ENCODE measurements around the gene FRMD6. TPM values are rescaled to one million over a fixed set of nuclear protein-coding genes. Genes with fewer than 3 reads are reported as not detected.

Gene FRMD6
- total and polyA plus RNA-seq, 2 experiments from 2014 or later = 5.4 to 18.7 TPM

GRCh38 chr14:51674294-51675002 is 22.7 kb downstream of the FRMD6 start (continued):
- TF ChIP-seq, protein P1, sequence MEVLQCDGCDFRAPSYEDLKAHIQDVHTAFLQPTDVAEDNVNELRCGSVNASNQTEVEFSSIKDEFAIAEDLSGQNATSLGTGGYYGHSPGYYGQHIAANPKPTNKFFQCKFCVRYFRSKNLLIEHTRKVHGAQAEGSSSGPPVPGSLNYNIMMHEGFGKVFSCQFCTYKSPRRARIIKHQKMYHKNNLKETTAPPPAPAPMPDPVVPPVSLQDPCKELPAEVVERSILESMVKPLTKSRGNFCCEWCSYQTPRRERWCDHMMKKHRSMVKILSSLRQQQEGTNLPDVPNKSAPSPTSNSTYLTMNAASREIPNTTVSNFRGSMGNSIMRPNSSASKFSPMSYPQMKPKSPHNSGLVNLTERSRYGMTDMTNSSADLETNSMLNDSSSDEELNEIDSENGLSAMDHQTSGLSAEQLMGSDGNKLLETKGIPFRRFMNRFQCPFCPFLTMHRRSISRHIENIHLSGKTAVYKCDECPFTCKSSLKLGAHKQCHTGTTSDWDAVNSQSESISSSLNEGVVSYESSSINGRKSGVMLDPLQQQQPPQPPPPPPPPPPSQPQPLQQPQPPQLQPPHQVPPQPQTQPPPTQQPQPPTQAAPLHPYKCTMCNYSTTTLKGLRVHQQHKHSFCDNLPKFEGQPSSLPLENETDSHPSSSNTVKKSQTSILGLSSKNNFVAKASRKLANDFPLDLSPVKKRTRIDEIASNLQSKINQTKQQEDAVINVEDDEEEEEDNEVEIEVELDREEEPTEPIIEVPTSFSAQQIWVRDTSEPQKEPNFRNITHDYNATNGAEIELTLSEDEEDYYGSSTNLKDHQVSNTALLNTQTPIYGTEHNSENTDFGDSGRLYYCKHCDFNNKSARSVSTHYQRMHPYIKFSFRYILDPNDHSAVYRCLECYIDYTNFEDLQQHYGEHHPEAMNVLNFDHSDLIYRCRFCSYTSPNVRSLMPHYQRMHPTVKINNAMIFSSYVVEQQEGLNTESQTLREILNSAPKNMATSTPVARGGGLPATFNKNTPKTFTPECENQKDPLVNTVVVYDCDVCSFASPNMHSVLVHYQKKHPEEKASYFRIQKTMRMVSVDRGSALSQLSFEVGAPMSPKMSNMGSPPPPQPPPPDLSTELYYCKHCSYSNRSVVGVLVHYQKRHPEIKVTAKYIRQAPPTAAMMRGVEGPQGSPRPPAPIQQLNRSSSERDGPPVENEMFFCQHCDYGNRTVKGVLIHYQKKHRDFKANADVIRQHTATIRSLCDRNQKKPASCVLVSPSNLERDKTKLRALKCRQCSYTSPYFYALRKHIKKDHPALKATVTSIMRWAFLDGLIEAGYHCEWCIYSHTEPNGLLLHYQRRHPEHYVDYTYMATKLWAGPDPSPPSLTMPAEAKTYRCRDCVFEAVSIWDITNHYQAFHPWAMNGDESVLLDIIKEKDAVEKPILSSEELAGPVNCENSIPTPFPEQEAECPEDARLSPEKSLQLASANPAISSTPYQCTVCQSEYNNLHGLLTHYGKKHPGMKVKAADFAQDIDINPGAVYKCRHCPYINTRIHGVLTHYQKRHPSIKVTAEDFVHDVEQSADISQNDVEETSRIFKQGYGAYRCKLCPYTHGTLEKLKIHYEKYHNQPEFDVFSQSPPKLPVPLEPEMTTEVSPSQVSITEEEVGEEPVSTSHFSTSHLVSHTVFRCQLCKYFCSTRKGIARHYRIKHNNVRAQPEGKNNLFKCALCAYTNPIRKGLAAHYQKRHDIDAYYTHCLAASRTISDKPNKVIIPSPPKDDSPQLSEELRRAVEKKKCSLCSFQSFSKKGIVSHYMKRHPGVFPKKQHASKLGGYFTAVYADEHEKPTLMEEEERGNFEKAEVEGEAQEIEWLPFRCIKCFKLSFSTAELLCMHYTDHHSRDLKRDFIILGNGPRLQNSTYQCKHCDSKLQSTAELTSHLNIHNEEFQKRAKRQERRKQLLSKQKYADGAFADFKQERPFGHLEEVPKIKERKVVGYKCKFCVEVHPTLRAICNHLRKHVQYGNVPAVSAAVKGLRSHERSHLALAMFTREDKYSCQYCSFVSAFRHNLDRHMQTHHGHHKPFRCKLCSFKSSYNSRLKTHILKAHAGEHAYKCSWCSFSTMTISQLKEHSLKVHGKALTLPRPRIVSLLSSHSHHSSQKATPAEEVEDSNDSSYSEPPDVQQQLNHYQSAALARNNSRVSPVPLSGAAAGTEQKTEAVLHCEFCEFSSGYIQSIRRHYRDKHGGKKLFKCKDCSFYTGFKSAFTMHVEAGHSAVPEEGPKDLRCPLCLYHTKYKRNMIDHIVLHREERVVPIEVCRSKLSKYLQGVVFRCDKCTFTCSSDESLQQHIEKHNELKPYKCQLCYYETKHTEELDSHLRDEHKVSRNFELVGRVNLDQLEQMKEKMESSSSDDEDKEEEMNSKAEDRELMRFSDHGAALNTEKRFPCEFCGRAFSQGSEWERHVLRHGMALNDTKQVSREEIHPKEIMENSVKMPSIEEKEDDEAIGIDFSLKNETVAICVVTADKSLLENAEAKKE (CRISPR knock-in tag; IDR thresholded peaks at IDR 0.05) = no peak
- TF ChIP-seq ZNF331 (CRISPR knock-in tag; IDR thresholded peaks at IDR 0.05; ENCODE audit: low read depth) (no peak), CTCF (conservative IDR thresholded peaks at IDR 0.05; ENCODE audit: low read depth in 2 of 2) (no peak), ZNF114 (CRISPR knock-in tag; IDR thresholded peaks at IDR 0.05) (no peak), EZH2 (IDR thresholded peaks at IDR 0.05; ENCODE audit: low read depth, unreplicated experiment) (no peak), CREB1 (CRISPR knock-in tag; IDR thresholded peaks at IDR 0.05; ENCODE audit: low read depth) (no peak)

DNA sequence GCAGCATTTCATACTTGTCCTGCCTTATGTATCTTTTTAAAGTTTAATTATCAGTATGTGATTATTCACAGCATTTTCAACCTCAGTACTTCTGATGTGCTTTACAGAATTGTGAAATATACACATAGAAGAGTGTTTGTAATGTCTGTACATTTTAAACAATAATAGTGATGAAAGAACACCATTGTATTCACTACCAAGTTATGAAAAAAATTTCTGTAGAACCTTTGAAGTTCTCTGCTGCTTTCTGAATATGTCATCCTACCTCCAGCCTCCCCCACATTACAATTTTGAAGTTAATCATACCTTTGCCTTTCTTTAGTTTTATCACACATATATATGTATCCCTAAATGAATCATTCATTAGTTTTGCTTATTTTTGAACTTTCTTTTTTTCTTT is 24.8 kb downstream of the FRMD6 start:
- Mint-ChIP-seq H3K27ac (no peak overlapping the region), H3K27me3 (ENCODE audit: insufficient read depth, low read depth, poor library complexity) (no peaks in the 10 kb centered on the region), H3K36me3 (ENCODE audit: low read depth) (no peaks in the 10 kb centered on the region), H3K4me3 (no peak overlapping the region), H3K9me3 (no peaks in the 10 kb centered on the region), H3K4me1 (peaks cover 2% of the 10 kb centered on the region; the same call in 2 of the 3 replicates)
- no peak overlapping the region for H3K27ac ChIP-seq (ENCODE audit: low read depth)
- H3K4me1 ChIP-seq (ENCODE audit: insufficient read depth) = peaks cover 2% of the 10 kb centered on the region; the same call in 1 of the 2 replicates
- DNase-seq (ENCODE audit: low spot score) (no peak), ATAC-seq (no peak)
- no peak overlapping the region for H2AFZ ChIP-seq
- H3F3A ChIP-seq (replicated peaks; ENCODE audit: low read depth) = no peaks in the 10 kb centered on the region
- H3K79me2 ChIP-seq (replicated peaks; ENCODE audit: insufficient read depth) = peaks cover 35% of the 10 kb centered on the region
- no peak for TF ChIP-seq POLR2AphosphoS5 (IDR thresholded peaks at IDR 0.05; ENCODE audit: low read depth)
- TF ChIP-seq EZH2phosphoT487 (IDR thresholded peaks at IDR 0.05; ENCODE audit: unreplicated experiment) = no peak
- TF ChIP-seq STAT1 (IDR thresholded peaks at IDR 0.05; ENCODE audit: unreplicated experiment) = no peak
- TF ChIP-seq CTCF (conservative IDR thresholded peaks at IDR 0.05; ENCODE audit: low read depth in 2 of 2) = no peak
- TF ChIP-seq, protein P2, sequence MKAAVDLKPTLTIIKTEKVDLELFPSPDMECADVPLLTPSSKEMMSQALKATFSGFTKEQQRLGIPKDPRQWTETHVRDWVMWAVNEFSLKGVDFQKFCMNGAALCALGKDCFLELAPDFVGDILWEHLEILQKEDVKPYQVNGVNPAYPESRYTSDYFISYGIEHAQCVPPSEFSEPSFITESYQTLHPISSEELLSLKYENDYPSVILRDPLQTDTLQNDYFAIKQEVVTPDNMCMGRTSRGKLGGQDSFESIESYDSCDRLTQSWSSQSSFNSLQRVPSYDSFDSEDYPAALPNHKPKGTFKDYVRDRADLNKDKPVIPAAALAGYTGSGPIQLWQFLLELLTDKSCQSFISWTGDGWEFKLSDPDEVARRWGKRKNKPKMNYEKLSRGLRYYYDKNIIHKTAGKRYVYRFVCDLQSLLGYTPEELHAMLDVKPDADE (IDR thresholded peaks at IDR 0.05) = no peak
- TF ChIP-seq JUNB (IDR thresholded peaks at IDR 0.05; ENCODE audit: unreplicated experiment) = no peak
- TF ChIP-seq NANOG (IDR thresholded peaks at IDR 0.05; ENCODE audit: borderline replicate concordance) = no peak
- TF ChIP-seq ZNF114 (CRISPR knock-in tag; IDR thresholded peaks at IDR 0.05) = no peak
- TF ChIP-seq EZH2 (IDR thresholded peaks at IDR 0.05; ENCODE audit: low read depth, unreplicated experiment) = no peak
- no peak overlapping the region for H3K4me3 ChIP-seq
- H4K20me1 ChIP-seq (replicated peaks; ENCODE audit: insufficient read depth) = 0 out of 2 replicates have a peak, but pooled peaks cover 15% of the 10 kb centered on the region
- H3K36me3 ChIP-seq (ENCODE audit: insufficient read depth) = no peaks in the 10 kb centered on the region
- H3K27me3 ChIP-seq (ENCODE audit: insufficient read depth) = no peaks in the 10 kb centered on the region
- no peaks in the 10 kb centered on the region for H3K9me2 ChIP-seq (ENCODE audit: insufficient read depth)
- no peak overlapping the region for H3K4me2 ChIP-seq
